NCI-H446 (cell line): ENCODE results near the gene DNAJC15.

Experiments used
- DNase-seq, 2 experiments: peaks; one replicate each; lab custom pipeline; 2025; lab: John Stamatoyannopoulos, UW

DNAJC15 gene

GRCh38 chr13:43127103-43127798 is 103.9 kb downstream of the DNAJC15 start:
- peak in 1 of 2 experiments; percentile 65 for DNase-seq

- no peak for DNase-seq
Measured at GRCh38 chr13:43127827-43128226, 104.4 kb downstream of the DNAJC15 start.

- DNase-seq, result no peak
Measured at GRCh38 chr13:43128504-43128961, 105.1 kb downstream of the DNAJC15 start.

- no peak for DNase-seq
Measured at GRCh38 chr13:43129066-43129465, 105.7 kb downstream of the DNAJC15 start.

- peak in 1 of 2 experiments; percentile 36 for DNase-seq
Measured at GRCh38 chr13:43129511-43130110, 106.2 kb downstream of the DNAJC15 start.

DNA sequence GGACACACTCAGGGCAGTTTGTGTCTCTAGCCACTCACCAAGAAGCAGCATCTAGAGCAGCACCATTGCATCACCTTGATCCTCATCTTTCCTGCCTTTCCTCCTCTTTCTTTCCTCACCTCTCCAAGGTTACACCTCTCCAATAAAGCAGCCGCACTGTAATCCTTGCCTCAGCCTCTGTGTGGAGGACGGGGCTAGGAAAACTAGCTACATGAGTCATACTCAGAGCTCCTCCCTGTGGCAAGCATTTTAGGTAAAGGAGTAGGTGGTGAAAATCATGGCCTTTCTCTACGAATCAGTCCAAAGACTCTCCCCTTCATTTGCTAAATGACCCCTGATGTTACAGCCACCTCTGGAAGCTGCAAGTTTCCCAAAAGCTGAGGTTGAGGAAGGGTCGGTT is 108.9 kb downstream of the DNAJC15 start:
- peak in 1 of 2 experiments; percentile 38 for DNase-seq

GRCh38 chr13:43132911-43133310 is 109.5 kb downstream of the DNAJC15 start:
- DNase-seq, result no peak

DNA sequence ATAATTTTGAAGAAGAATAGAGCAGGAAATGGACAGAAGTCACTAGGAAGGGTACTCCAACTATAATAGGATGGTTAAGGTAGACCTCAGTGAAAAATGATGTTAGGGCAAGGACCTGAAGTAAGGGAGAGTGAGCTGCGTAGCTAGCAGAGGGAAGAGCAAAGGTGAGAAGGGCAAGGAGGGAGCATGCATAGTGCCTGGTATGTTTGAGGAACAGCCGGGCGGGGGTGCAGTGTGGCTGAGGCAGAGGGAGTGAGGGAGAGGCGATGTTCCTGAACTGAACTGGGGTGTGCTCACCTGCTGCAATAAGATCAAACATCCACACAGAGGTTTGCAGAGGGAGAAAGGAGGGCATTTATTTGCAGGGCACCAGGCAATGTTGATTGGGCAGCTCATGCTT is 110.4 kb downstream of the DNAJC15 start:
- DNase-seq, result no peak

- DNase-seq, result peak in 1 of 2 experiments; percentile 29
Measured at GRCh38 chr13:43134868-43135267, 111.5 kb downstream of the DNAJC15 start.

DNA sequence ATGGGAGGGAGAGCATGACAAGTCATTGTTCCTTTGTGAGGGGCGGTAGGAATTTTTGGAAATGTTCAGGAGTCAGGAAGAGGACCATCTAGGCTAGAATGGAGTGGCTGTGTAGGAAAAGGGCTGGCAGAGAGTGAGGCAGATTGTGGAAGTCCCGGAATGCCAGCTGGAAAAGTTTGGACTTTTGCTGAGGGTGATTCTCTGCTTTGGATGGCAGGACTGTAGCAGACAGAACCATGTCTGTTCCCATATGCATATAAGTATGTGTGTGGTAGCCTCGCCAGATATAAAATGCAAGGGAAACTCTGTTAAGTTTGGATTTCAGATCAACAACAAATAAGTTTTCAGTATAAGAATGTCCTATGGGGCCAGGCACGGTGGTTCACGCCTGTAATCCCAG is 112.1 kb downstream of the DNAJC15 start:
- no peak for DNase-seq

DNA sequence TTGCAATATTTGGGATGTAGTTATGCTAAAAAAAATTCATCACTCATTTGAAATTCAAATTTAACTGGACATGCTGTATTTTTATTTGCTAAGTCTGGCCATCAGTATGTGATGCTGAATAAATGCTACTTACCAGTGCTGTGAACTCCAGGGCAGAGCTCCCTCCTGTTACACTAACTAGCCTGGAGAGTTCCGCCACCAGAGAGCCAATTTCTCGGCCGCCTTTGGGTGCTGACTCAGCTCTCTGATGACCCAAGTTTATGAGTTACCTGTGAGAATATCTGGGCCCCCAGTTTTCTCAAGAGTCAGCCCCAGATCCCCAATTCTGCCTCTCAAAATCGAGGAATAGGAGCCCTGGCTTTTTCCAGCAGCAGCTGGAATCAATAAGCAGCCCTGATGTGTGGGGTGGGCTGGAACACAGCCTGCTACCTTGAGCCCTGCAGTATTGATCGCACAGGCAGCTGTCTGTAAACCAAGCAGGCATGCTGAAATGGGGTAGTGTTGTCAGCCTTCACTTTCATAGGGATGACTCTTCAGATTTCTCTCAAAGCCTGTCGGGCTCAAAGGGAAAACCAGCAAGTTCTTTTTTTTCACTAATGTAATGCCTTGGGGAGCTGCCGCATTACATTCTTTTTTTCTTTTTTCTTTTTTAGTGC is 113.7 kb downstream of the DNAJC15 start:
- DNase-seq, result no peak

GRCh38 chr13:43139211-43139610 is 115.8 kb downstream of the DNAJC15 start:
- DNase-seq, result no peak

- DNase-seq, result no peak
Measured at GRCh38 chr13:43139921-43140320, 116.5 kb downstream of the DNAJC15 start.

DNA sequence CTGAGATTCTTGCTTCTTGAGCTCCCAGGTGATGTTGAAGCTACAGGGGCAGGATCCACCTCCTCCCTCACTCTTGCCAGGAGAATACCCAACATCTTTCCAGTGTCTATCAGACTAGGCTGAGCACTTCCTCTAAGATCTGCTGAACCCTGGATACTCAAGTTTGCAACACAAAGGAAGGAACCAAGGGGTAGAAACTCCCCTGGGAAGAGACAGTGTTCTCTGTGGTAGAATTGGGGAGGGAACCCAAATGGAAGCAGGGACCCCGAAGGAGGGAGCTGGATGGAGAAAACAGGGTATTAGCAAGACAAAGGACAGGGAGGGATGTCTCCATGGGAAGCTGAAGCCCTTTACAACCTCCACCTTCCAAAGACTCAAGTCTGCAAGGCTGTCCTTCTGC is 117.6 kb downstream of the DNAJC15 start:
- no peak for DNase-seq

DNA sequence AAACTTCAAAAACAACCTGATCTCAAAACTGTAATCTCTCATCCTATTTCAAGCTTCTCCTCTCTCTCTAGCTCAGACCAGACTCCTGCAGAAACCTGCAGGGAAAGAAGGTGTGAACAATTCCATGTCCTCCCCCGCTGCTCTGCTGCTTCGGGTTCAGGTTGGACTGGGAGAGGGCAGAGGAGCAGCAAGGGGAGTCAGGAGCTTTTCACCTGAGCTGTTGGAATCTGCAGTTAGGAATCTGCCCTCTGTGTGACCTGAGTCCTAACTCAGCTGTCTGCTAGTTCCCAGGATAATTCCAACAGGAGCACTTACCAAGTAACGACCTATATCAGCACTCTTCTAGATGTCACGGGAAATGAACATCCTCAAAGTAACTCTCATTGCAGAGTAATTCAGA is 118.3 kb downstream of the DNAJC15 start:
- DNase-seq, result no peak

DNA sequence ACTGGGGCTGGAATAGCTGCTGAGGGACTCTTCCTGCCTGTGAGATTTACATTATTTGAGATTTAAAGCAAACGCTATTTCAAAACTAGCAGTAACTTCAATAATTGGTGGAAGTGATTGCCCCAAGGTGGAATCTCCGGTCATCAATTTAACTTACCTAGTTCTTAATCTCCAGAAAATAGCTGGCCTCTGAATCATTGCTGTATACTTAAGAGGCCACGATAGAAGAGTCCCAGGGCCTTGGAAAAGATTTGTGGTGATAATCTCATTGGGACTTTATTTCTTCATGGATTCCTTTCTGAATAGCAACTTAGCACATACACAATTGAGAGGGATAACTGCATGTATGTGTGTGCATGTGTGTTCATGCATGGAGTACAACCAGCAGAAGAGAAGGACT is 120.2 kb downstream of the DNAJC15 start:
- no peak for DNase-seq

- DNase-seq, result no peak
Measured at GRCh38 chr13:43145534-43146196, 122.3 kb downstream of the DNAJC15 start.

DNA sequence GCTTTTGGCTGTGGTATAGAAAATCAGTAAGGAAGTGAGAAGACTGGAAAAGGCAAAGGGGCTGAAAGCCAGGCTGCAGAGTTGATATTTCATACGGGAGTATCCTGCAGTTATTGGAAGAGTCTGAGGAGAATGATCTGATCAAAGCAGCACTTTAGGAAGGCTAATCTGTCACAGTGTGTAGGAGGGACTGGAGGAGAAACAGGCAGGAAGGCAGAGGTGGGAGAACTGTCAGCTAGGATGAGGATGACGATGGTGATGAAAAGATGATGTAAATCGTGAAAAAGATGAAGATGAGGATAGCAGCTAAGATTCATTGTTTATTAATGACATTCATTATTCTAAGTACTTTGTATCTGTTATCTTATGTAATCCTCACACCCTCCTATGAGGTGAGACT is 123.0 kb downstream of the DNAJC15 start:
- no peak for DNase-seq

GRCh38 chr13:43150369-43151207 is 127.2 kb downstream of the DNAJC15 start:
- peak; percentile 3 to 54 for DNase-seq

- no peak for DNase-seq
Measured at GRCh38 chr13:43153436-43154090, 130.2 kb downstream of the DNAJC15 start.

DNA sequence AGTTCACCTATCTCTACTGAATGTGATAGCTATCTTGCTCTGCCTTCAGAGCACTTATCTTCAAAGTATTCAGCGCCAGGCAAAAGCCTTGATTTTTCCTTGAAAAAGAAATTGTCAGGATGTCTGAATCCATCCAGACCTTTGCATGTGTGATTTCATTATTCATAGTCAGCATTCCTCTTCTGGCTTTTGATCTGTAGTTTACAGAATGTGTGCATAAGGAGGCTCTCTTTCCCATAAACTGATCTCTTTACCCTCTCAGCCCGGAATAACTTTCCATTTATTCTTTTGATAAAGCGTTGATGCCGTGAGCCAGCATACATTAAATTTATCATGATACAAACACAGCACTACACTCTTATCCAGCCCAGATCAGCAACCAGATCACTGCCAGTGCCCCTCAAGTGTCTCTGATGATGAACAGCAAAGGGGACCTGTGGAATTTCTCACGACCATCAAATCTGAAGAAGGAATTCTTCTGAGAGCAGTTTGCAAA is 130.8 kb downstream of the DNAJC15 start:
- no peak for DNase-seq
